Endothelial cell of umbilical vein (primary cell): ENCODE data around the gene ARHGEF7. TPM values are rescaled to one million over a fixed set of nuclear protein-coding genes. Genes with fewer than 3 reads are reported as not detected.

Experiments
- BruUV-seq: library from RNA; stranded (reverse); fragments of 400-500 nt; replicated peaks from 2 replicates; lab custom pipeline; 2021; lab: Mats Ljungman, UMichigan
- CTCF ChIA-PET: fragments of 300-600, 350-600 bp; sonication (Branson Sonifier 250); formaldehyde crosslinking; loops from one replicate; lab custom pipeline; 2021; ENCODE audit warnings: antibody characterized with exemption, inconsistent platforms; lab: Charles Lee
- POLR2A ChIA-PET: fragments of 300-600, 350-600 bp; sonication (Branson Sonifier 250); formaldehyde crosslinking; loops from one replicate; lab custom pipeline; 2021; ENCODE audit warnings: antibody characterized with exemption, inconsistent platforms; lab: Charles Lee
- DNase-seq: peaks from one replicate; pipeline ENCODE4 v3.0.0-alpha.2; 2011; ENCODE audit warnings: low read depth, low spot score
- FAIRE-seq: peaks from 2 replicates; lab custom pipeline; 2011; peaks lifted over from hg19 to GRCh38; lab: Jason Lieb, UNC
- H2AFZ ChIP-seq: 2 replicates; pipeline ENCODE4 v1.6.0; 2012; ENCODE audit warnings: low read depth, low read length, control low read depth, inconsistent platforms
- H3K27ac ChIP-seq: 2 replicates; pipeline ENCODE4 v1.5.1; 2011; ENCODE audit warnings: low read depth, mild to moderate bottlenecking, control low read depth, low read length, moderate library complexity; ENCODE audit not compliant: insufficient read depth
- H3K27me3 ChIP-seq, 2 experiments: 2 replicates each; pipeline versions ENCODE4 v1.6.0 to v1.6.1; 2011; ENCODE audit warnings: low read length in 2 of 2, mixed read lengths in 1 of 2; ENCODE audit not compliant: control insufficient read depth in 2 of 2, insufficient read depth in 2 of 2
- H3K36me3 ChIP-seq, 2 experiments: 2 replicates in 1 of 2; 3 replicates in 1 of 2; pipeline ENCODE4 v1.5.1; 2011; ENCODE audit warnings: low read length in 2 of 2, mild to moderate bottlenecking in 1 of 2, moderate library complexity in 1 of 2; ENCODE audit not compliant: control insufficient read depth in 2 of 2, insufficient read depth in 2 of 2; ENCODE audit errors: extremely low read depth in 1 of 2
- H3K4me1 ChIP-seq: 3 replicates; pipeline ENCODE4 v1.5.1; 2011; ENCODE audit warnings: mild to moderate bottlenecking, low read length; ENCODE audit not compliant: control insufficient read depth, insufficient read depth; ENCODE audit errors: extremely low read depth
- H3K4me2 ChIP-seq: 2 replicates; pipeline ENCODE4 v1.6.1; 2011; ENCODE audit warnings: low read length, control low read depth, mixed read lengths; ENCODE audit not compliant: insufficient read depth
- H3K4me3 ChIP-seq, 3 experiments: fragments of 200-600 bp in 1 of 3; sonication (generic), shearing (Covaris generic) in 1 of 3; replicated peaks in 1 of 3; 2 replicates each; pipeline ENCODE4 v1.5.1; 2011 to 2016; ENCODE audit warnings: control low read depth in 3 of 3, low read length in 3 of 3, mild to moderate bottlenecking in 2 of 3, inconsistent platforms in 1 of 3, low read depth in 1 of 3, moderate library complexity in 1 of 3; ENCODE audit not compliant: insufficient read depth in 1 of 3
- H3K79me2 ChIP-seq: 2 replicates; pipeline ENCODE4 v1.6.0; 2012; ENCODE audit warnings: low read length, inconsistent platforms; ENCODE audit not compliant: control insufficient read depth, insufficient read depth
- H3K9ac ChIP-seq: replicated peaks from 2 replicates; pipeline ENCODE3; 2011; ENCODE audit warnings: low read length, control low read depth; ENCODE audit not compliant: insufficient read depth; ENCODE audit errors: extremely low read depth
- H3K9me1 ChIP-seq: replicated peaks from 3 replicates; pipeline ENCODE4 v1.6.0; 2011; ENCODE audit warnings: mild to moderate bottlenecking, low read length; ENCODE audit not compliant: control insufficient read depth, insufficient read depth; ENCODE audit errors: extremely low read depth
- H3K9me3 ChIP-seq: replicated peaks from 2 replicates; pipeline ENCODE4 v1.5.1; 2012; ENCODE audit warnings: low read length, inconsistent platforms; ENCODE audit not compliant: control insufficient read depth, insufficient read depth
- H4K20me1 ChIP-seq: replicated peaks from 2 replicates; pipeline ENCODE3; 2011; ENCODE audit warnings: mild to moderate bottlenecking, low read length; ENCODE audit not compliant: control insufficient read depth, insufficient read depth; ENCODE audit errors: extremely low read depth
- CTCF ChIP-seq, 2 donors: IDR thresholded peaks; 1 replicate in 1 of 2; 2 replicates in 1 of 2; pipeline ENCODE4 v1.5.1; 2011; ENCODE audit warnings: low read length in 2 of 2, mild to moderate bottlenecking in 2 of 2, moderate library complexity in 2 of 2, control low read depth in 1 of 2, inconsistent platforms in 1 of 2, low read depth in 1 of 2; ENCODE audit not compliant: insufficient read depth in 1 of 2; ENCODE audit errors: extremely low read depth in 1 of 2
- EZH2 ChIP-seq: IDR thresholded peaks from 2 replicates; pipeline ENCODE4 v1.6.1; 2012; ENCODE audit warnings: borderline replicate concordance, low read depth, mild to moderate bottlenecking, moderate library complexity, low read length, inconsistent platforms; ENCODE audit not compliant: severe bottlenecking
- FOS ChIP-seq: IDR thresholded peaks from 2 replicates; pipeline ENCODE4 v1.6.1; 2011; ENCODE audit warnings: mild to moderate bottlenecking, low read length, moderate library complexity, borderline replicate concordance; ENCODE audit not compliant: insufficient read depth
- GATA2 ChIP-seq: IDR thresholded peaks from 2 replicates; pipeline ENCODE4 v1.7.0; 2011; ENCODE audit warnings: low read depth, mild to moderate bottlenecking, moderate library complexity, mixed read lengths, low read length; ENCODE audit not compliant: insufficient read length, insufficient read depth
- JUN ChIP-seq: IDR thresholded peaks from 2 replicates; pipeline ENCODE4 v1.6.1; 2011; ENCODE audit warnings: borderline replicate concordance, low read depth; ENCODE audit not compliant: insufficient read length, insufficient read depth
- MAX ChIP-seq: IDR thresholded peaks from 2 replicates; pipeline ENCODE4 v1.6.1; 2011; ENCODE audit not compliant: insufficient read depth, insufficient read length
- MYC ChIP-seq: IDR thresholded peaks from one replicate; pipeline ENCODE4 v1.6.1; 2011; ENCODE audit warnings: mild to moderate bottlenecking, low read depth, low read length
- POLR2A ChIP-seq: IDR thresholded peaks from 2 replicates; pipeline ENCODE4 v1.6.1; 2012; ENCODE audit warnings: low read depth, mild to moderate bottlenecking, control low read depth, low read length
- POLR2AphosphoS5 ChIP-seq: IDR thresholded peaks from 2 replicates; pipeline ENCODE4 v1.6.1; 2012; ENCODE audit warnings: low read depth, mild to moderate bottlenecking, control low read depth, low read length, moderate library complexity; ENCODE audit not compliant: insufficient read depth
- dilution Hi-C: fragments of 300-500 bp; cut with MboI; formaldehyde crosslinking; loops from one replicate; pipeline ENCODE4 v1.15.0; 2019; ENCODE audit warnings: low sequenced_read_pairs; ENCODE audit not compliant: extremely low pct_ligation_motif_present
- intact Hi-C: fragments of 100-400 bp; cut with micrococcal nuclease; formaldehyde crosslinking; loops from one replicate; pipeline ENCODE4 v1.10.0; 2022
- polyA plus RNA-seq, 4 experiments: library from polyadenylated mRNA; depleted of rRNA in 3 of 4; stranded (reverse) in 3 of 4; unstranded in 1 of 4; fragments of >200 nt; gene quantifications; 2 replicates each; pipeline versions ENCODE4 v1.2.1 to v1.2.3, GENCODE V29; 2011 to 2012; ENCODE audit warnings: missing spikeins in 1 of 4
- total RNA-seq: library from RNA; stranded (reverse); gene quantifications from 2 replicates; pipeline ENCODE4 v1.2.3, GENCODE V29; 2021

The ARHGEF7 gene
- total and polyA plus RNA-seq, 2 donors (not counting 3 experiments of a cell fraction or from before 2014, with no cell fraction given): 94.9 to 155 TPM

GRCh38 chr13:111239764-111240670 lies 124.9 kb downstream of the ARHGEF7 start:
- dilution Hi-C loops: no loop called here
- BruUV-seq: no TSS peak
- no peak for DNase-seq
- H3K9me3 ChIP-seq: no peaks in the 10 kb centered on the region
- H3K9ac ChIP-seq: no peak overlapping the region
- no peaks in the 10 kb centered on the region for H3K4me1 ChIP-seq
- intact Hi-C loops: no loop called here
- FAIRE-seq: no peak
- H3K27ac ChIP-seq: no peak overlapping the region
- ChIA-PET POLR2A (no interaction called here), CTCF (interaction anchor here (0.6 to 1.2 kb wide), 2 partner anchors 10 to 173 kb away, joined by 3 read pairs; no protein-coding TSS in a partner anchor)
- H3K9me1 ChIP-seq: no peaks in the 10 kb centered on the region
- no peak overlapping the region for H3K4me3 ChIP-seq
- no peak for TF ChIP-seq MYC
- TF ChIP-seq POLR2A: no peak
- no peak for TF ChIP-seq CTCF (IDR thresholded peaks at IDR 0.05; ENCODE audit: extremely low read depth in 1 of 2, insufficient read depth in 1 of 2, low read depth in 1 of 2, low read length in 2 of 2)
- no peak for TF ChIP-seq EZH2
- TF ChIP-seq POLR2AphosphoS5: no peak
- TF ChIP-seq GATA2: no peak
- no peak for TF ChIP-seq FOS
- TF ChIP-seq JUN: no peak
- TF ChIP-seq MAX: no peak
- H2AFZ ChIP-seq: no peak overlapping the region
- H3K36me3 ChIP-seq: peaks cover 12 to 16% of the 10 kb centered on the region in 2 experiments
- peaks cover 66% of the 10 kb centered on the region for H3K79me2 ChIP-seq
- H4K20me1 ChIP-seq: peaks cover 4% of the 10 kb centered on the region
- no peaks in the 10 kb centered on the region for H3K27me3 ChIP-seq
- no peak overlapping the region for H3K4me2 ChIP-seq
